MV-4-11 (cell line): ENCODE results near the gene BTNL2.
"Not testable (repeated sequence)": the region's sequence is repeated elsewhere in the genome, so short reads cannot be mapped to it uniquely, and the experiment has no call there.

Experiments used
- DNase-seq: peaks from one replicate; lab custom pipeline; 2025; lab: John Stamatoyannopoulos, UW

Gene BTNL2

GRCh38 chr6:32367644-32368043 lies 39.3 kb downstream of the BTNL2 start:
- no peak for DNase-seq

DNA sequence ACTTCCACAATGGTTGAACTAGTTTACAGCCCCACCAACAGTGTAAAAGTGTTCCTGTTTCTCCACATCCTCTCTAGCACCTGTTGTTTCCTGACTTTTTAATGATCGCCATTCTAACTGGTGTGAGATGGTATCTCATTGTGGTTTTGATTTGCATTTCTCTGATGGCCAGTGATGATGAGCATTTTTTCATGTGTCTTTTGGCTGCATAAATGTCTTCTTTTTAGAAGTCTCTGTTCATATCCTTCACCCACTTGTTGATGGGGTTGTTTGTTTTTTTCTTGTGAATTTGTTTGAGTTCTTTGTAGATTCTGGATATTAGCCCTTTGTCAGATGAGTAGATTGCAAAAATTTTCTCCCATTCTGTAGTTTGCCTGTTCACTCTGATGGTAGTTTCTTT lies 47.8 kb downstream of the BTNL2 start:
- not testable (repeated sequence) for DNase-seq

GRCh38 chr6:32358548-32358947 lies 48.4 kb downstream of the BTNL2 start:
- DNase-seq = not testable (repeated sequence)

DNA sequence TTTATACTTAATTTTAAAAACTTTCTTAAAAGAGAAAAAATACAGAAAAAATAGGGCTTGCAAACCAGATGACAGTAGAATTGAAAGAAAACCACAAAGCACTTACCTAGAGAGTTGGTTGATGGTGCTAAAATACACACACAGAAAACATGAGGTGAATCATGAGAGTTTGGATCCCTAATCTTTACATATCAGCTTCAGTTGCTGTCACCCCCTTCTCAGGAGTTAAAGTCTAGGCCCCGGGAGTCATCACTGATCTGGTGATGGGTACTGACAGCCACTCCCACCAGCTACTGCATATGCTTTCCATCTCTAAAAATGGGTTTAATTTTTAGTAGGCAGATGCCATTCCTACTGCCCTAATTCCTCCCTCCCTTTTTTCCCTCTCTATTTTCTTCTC lies 52.0 kb downstream of the BTNL2 start:
- DNase-seq = no peak

GRCh38 chr6:32353348-32353747 lies 53.6 kb downstream of the BTNL2 start:
- no peak for DNase-seq
